Activated CD4-positive, alpha-beta T cell treated with anti-CD3 and anti-CD28 coated beads for 1 hour (primary cell): ENCODE data around the gene AP2M1.

Source experiments
- DNase-seq: peaks from one replicate; pipeline ENCODE4 v3.0.0-alpha.2; 2020

AP2M1 gene

DNA sequence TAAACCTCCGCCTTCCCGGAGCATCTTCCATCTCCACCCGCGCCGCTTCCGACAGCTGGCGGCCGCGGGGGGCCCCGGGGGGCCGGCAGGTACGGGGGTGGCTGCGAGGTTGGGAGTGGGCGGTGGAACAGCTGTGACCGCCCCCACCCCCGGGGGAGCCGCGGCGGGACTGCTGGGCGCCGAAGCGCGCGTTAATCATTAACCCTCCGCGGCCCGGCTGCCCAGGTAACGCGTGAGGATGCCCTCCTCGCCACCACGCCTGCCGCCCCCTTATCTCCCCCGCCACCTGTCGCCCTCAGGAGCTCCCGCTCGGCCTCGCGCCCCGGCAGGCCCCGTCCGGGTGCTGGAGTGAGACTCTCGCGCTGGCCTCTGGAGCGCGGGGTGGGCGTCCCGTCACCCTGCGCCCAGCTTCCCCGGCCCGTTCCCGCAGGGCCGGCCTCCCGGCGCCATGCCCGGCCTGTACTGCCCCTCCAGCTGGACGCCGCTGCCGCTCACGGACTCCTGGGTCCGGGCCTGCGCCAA lies 55.5 kb downstream of the AP2M1 start:
- no peak for DNase-seq

DNA sequence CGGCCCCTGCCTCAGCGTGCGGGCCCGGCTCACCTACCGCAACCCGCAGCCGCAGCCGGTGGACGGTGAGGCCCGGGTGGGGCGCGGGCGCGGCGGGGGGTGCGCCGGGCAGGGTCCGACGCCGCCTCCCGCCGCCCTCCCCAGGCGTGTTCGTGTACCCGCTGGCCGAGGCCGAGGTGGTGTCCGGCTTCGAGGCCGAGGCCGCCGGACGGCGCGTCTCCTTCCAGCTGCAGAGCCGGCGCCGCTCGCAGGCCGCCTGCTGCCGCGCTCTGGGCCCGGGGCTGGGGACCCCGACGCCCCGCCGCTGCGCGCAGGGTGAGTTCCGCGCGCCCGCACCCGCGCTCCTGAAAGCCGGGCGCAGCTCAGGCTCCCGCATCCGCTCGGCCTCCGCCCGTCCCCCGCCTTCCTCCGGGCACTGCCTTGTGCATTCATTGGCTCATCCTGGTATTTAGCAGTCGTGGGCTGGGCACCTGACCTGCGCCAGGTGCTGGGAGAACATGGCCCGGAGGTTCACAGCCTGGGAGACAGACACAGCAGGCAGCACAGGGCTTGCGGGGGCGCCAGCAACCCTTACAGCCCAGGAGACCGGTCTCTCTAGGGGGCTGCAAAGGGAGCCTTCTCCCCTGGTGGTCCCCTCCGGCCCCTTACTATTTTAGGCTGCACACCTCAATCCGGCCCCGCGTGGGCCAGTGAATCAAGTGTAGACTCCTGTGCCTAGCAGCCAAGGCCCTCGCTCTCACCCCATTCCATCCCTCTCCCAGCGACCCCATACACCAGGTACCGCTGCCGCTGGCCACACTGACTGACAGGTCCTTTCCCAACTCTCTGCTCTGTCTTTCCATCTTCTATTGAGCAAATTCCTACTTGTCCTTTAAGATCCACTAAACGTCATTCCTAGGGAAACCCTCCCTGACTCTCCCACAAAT lies 56.2 kb downstream of the AP2M1 start:
- DNase-seq: no peak

DNA sequence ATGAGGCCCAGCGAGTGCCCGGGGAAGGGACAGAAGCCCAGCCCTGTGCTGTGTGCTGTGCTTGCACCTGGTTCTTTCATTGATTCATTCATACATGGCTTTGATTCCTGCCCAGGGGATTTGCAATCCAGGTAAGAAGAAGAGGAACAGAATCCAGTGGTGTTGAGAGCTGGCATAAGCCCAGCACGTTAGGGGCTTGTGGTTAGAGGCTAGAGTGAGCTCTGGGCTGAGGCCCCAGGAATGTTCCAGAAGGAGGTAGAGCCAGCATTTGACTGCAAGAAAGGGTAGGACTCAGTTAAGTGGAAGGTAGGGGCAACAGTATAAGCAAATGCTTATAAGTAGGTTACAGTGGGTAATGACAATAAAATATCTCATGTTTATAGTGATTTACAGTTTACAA lies 57.0 kb downstream of the AP2M1 start:
- no peak for DNase-seq

DNA sequence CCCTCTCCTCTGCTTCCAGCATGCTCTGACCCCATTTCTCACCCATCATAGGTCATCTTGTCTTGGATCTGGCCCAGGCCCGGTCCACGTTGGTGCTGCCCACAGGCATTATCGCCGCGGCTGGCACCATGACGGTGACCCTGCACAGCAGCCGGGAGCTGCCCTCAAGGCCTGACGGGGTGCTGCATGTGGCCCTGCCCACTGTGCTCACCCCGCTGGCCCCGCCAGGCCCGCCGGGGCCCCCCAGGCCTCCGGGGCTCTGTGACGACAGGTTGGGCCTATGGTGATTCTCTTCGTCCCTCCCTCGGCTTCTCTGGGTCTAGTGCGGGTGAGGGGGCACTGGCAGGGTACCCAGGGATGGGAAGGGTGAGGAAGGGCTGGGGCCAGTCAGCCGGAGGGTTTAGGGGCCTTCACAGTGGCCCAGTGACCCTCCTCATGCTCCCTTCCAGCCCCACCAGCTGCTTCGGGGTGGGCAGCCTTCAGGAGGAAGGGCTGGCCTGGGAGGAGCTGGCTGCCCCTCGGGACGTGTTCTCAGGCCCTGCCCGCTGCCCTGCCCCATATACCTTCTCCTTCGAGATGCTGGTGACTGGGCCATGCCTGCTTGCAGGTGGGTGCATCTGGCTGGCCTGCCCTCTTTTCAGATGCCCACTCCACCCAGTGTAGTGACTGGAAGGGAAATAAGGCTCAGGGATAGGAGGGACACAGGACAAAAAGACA lies 58.6 kb downstream of the AP2M1 start:
- no peak for DNase-seq
